Right renal cortex interstitium (tissue), 3 donors: Measurements from ENCODE around the gene COPG1. TPM values are rescaled to one million over a fixed set of nuclear protein-coding genes. Genes with fewer than 3 reads are reported as not detected.

Source experiments
- DNase-seq, 3 donors: peaks; one replicate each; pipeline ENCODE4 v3.0.0-alpha.2; 2013; ENCODE audit warnings: low read depth in 3 of 3, low spot score in 2 of 3
- polyA plus RNA-seq, 3 donors: library from polyadenylated mRNA; unstranded; fragments of 120-200 nt; gene quantifications; one replicate each; pipeline ENCODE4 v1.2.1, GENCODE V29; 2013; ENCODE audit not compliant: insufficient read length in 3 of 3

COPG1 gene
- polyA plus RNA-seq, 3 donors, result 166 to 167 (median 166) TPM

DNA sequence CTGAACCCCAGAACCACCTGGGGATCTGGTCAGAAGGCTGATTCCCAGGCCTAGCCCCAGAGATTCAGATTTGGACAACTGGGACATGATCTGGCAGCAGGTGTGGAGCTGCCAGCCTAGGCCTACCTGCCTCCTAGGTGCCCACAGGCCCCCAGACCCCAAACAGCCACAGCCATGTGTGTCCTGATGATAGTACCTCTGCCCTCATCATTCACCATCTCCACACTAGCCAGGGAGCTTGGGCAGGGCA, 63.9 kb downstream of the COPG1 start:
- no peak for DNase-seq

DNA sequence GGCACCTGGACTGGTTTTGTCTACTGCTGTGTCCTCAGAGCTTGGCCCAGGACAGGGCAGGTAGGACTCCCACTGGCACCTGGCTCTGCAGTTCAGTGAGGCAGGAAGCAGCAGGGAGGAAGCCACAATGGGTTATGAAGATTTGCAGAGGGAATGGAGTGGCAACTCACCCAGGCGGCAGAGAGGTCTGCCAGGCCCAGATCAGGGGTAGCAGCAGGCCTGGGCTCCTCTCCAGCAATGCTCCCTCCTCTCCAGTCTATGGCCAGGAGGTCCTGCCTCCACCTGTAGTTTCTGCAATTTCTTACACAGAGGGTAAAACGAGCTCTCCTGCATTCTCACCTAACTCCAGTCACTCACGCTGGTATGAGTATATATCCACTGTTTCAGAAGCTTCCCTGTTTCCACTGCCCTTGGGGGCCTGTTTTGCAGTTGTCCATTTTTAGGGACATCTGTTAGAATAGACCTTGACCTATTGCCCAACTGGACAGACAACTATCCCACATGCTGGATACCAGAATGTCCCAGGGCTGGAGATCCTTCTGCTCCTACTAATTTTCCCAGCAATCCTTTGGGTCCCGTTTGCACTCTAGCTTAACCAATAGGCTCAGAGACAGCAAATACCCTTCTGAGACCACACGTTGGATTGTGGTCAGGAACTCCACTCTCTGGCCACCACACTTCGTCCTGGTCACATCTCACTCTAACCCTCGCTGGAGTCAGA, 64.4 kb downstream of the COPG1 start:
- no peak for DNase-seq

DNA sequence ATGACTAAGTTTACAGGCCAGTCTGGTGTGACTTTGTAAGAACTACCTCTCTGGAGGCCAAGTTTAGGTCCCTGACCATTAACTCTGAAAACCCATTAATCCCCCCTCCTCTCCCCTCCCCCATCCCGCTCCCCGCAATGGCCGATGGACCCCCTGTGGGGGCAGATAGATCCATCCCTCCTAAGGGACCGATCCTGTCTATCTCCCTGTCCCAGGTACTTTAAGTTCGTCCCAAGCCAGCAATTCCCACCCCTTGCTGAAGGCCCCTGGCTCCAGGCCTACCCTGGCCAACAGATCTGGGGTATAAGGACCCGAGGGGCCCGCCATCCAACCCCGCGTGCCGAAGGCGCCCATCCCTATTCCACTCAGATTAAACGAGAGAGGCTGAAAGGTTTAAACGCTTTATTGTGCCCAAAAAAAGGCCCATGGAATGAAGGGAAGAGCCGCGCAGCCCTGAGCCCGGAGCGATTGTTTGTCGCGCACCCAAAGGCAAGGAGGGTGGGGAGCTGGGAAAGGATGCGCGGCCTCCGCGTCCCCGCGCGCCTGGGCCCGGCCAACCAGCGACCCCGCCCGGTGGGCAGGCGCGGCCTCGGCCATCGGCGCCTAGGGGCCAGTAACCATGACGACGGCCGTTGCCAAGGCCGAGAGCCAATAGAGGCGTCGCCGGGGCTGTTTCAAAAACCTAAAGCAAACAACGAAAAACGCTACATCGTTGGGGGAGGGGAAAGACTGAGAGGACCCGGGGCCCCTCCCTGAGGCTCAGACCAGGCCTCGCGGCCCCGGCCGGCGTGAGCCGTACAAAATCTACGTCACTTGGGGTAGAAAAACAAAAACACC, 65.2 kb downstream of the COPG1 start:
- DNase-seq, result peak; percentile 76 to 82 (median 78)

DNA sequence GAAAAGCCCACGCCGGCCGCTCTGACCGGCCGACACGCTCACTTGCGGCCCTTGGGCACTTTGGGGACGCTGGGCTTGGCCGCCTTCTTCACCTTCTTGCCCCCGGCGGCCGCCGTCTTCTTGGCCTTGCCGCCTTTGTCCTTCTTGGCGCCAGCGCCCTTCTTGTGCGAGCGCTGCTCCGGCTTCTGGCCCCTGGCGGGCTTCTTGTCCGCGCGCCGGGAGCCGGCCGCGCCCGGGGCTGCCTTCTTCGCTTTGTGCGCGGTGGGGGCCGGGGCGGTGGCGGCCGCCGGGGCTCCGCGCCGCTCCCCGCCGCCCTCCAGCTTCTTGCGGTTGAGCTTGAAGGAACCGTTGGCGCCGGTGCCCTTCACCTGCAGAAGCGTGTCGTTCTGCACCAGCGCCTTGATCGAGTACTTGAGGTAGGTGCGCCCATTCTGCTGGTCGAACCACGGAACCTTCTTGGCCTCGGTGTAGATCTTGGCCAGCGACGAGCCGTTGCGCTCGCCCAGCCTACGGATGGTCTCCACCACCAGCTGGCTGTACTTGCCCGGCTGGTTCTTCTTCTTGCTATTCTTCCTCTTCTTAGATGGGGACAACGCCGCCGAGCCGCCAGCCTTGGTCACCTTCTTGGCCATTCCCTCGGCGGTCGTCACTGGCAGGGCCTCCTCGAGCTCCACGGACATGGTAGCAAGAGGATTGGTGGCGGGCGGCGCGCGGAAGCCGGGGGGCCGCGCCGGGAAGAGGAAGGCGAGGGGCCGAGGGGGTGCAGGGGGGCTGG, 66.0 kb downstream of the COPG1 start:
- DNase-seq, result no peak

DNA sequence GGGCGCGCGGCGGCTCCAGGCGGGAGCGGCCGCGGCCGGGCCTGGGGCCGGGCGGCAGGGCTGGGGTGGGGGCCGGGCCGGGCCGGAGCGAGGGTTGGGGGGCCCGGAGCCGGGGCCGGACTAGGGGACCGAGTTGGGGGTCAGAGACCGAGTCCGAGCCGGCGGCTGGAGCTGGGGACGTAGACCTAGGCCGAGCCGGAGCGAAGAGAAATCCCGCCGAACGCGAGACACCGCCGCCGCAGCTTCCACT, 66.5 kb downstream of the COPG1 start:
- no peak for DNase-seq

DNA sequence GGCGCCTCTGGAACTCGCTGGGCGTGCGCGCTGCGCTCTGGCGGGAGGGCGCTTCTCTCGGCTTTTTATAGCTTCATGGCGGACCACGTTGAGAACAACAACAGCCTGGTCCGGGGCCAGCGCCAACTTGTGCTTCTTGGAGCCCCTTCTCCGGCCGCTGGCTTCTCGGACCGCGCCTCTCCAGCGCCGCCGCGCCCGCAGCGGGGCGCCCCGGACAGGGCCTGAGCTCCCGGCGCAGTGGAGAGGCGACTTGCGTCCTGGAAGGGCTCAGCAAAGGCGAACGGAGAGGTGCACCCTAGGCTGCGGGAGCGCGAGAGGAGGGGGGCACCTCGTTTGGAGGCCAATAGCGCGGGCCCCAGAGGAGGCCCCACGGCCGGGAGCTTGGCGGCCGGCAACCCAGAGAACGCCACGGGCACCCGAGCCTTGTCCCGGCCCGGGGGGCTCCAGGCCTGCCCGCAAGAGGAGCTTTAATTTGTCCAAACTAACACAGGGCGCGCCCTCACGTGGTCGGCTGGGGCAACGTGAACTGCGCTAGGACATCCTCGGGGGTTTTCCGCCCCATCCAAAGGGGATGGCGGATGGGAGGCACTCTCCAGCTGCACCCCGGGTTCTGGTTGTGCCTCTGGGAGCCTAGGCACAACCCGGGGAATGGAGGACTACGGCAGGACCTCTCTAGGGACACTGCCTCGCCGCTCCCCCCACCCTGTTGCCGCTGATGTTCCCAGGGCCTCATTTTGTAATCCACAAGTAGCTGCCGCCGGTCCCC, 67.0 kb downstream of the COPG1 start:
- DNase-seq, result peak in 2 of 3 donors; percentile 57 to 85

DNA sequence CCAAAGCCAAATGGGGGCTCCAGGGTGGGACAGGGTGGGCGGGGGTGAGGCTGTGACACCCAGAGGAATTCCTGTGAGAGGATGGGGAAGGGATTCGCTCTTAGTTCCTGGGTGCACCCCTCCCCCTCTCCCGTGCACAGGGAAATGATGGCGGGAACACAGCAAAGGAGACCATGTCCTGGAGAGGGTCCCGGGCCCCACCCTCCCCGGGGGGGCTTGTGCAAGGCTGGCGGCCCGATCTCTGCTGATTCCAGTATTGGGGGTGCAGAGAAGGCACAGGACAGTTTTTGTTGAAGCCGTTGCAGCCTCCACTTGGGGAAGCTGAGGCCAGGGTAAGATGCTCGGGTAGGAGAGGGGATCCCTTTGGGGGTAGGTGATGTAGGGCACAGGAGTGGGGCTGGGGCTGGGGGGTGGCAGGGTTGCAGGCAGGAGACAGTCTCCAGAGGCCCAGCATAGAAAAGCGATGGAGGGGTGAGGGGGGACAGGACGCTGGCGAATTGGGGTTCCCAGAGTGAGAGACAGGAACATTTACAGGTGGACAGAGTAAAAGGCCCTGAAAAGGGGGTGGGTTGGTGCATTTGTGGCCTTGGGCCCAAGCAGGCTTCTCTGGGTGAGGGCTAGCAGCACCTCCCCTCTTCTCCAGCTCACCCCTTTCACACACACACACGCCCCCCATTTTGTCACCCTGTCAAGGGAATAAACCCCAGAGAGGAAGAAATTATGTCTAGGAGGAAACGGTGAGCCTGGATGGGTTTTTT, 67.8 kb downstream of the COPG1 start:
- no peak for DNase-seq

DNA sequence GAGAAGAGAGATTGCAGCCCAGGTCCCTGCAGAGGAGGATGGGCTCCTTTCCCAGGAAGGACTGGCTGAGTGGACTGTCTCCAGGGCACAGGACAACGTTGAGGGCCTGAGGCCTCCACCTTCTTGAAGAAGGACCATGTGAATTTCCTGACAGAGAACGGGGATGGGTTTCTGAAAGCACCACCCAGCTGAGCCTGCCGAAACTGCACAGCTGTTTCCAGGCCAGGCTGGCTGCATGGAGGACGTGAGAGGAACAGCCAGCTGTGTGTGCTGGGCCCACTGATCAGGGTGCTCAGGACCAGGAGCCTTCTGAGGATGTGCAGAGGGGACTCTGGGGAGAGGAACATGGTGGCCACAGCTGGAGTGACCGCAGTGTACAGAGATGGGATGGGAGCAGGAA, 68.4 kb downstream of the COPG1 start:
- DNase-seq, result no peak

DNA sequence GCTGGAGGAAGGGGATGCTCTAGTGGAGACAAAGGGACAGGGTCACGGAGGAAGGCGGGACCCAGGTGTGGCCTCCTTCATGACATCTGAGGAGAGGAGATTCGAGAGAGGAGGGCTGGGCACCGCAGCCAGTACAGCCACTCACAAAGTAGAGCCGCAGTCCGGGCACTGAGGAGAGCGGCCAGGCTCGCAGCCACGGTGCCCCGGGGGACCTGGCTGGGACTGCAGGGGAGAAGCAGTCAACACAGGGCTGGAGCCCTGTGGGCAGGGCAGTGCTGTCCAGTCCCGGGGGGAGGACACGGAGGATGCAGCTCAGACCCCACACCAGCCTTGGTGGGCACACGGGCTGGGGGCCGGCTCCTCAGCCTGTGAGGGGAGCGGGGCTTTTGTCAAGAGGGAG, 69.5 kb downstream of the COPG1 start:
- no peak for DNase-seq

DNA sequence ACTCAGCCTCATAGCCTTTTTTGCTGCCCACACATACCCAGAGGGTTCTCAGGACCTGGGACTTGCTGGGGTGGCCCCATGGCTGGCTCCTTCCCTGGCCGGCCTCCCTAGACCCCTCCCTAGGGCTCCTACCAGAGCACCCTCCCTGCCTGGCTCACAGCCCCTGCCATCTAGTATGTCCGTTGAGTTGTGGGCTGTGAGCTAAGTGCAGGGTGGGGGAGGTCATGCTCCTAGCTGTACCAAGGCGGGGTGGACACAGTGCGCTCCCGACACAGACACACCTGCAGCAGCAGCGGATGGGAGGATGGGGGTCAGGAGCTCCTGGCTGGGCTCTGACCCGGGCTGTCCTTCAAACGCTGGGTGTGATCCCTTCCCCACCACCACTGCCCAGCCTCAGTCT, 70.9 kb downstream of the COPG1 start:
- DNase-seq, result no peak

DNA sequence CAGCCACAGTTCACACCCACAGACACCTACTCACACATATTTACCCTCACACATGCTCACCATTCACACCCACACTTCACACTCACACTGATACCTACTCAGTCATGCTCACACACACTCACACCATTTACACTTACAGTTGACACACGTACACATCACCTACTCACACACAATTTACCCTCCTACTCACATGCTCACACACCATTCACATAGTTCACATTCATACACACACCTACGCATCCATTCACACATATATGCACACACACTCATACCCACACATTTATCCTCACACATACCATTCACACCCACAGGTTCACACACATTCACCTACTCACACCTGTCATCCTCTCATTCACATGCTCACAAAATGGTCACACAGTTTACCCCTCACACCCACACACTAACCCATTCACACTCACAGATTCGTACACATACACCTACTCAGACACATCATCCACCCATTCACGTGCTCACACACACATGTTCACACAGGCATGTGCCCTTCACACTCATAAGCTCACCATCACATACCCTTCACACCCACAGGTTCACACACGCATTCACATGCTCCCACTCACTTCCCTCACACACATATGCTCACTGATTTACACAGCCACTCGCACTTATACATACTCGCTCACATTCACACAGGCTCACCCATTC, 71.5 kb downstream of the COPG1 start:
- DNase-seq, result no peak

DNA sequence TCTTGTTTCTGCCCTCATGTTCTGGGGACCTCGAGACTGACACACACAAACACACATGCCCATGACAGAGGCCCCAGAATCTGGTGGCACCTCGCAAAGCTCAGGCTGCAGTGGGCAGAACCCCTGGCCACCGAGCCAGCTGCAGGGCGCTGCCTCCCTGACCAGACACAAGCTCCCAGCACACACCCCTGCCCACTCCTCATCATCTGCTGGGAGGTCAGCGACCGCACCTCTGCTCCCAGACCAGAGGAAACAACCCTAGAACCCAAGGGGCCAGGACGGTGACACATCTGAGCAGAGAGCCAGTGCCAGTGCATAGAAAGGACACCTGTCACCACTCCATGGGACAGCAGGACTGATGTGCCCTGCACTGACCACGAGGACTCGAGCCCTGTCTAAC, 72.5 kb downstream of the COPG1 start:
- DNase-seq, result no peak

DNA sequence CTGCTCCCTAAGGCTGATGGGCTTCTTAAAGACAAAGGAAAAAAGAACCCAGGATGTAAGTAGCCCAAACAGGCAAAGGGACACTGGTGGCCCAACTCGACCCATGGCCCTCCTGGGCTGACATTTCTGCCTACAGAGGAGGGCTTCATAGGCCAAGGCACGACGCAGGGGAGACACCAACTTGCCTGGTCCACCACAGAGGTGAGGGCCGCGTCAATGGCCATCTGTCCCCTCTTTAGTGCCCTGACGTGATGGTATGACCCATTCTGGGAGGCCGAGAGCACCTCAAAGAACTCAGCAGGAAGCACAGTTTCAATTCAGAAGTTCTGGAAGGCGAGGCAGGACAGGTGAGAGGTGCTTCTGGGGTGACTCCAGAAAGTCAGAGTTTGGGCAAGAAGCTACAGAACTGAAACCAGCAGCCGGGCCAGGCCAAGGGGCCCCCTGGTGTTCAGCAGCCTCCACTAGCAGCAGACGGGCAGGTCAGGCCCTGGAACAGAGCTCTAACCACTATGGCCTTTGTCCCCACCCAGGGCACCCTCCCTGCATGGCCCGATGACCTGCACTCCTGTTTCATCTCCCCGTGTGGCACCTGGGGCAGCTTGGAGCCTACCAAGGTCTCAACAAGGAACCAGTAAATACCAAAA, 74.4 kb downstream of the COPG1 start:
- DNase-seq, result no peak

DNA sequence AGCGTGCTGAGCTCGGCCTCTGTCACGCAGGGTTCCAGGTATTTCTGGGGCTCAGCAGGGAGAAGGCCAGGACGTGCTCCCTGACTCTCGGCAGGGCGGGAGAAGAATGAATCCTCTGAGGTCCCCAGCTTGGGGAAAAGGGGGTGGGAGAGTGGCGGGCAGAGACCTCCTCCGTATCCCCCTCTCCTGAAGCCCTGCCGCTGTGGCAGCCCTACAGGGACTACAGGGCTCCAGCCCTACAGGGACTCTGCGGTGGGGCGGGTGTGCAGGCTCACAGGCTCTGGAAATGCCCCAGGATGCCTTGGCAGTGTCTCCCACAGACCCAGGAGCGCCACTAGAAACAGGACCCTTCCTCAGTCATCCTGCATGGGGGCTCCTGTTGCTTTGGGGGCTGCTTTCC, 75.4 kb downstream of the COPG1 start:
- no peak for DNase-seq

DNA sequence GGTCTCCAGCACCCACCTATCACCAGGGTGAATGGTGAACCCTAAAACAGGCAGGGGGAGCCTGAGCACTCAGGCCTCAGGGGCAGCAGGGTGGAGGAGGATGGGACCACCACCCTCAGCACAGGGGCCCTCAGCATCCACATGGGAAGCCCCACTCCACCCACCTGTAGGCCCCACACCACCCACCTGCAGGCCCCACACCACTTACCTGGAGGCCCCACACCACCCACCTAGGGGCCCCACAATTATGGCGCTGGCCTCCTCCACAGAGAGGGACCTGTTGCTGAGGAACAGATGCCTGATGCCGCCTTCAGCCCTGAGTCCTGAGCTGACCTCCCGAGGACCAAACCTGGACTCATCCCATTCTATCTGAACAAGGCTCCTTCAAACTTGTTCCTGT, 76.0 kb downstream of the COPG1 start:
- DNase-seq, result no peak

DNA sequence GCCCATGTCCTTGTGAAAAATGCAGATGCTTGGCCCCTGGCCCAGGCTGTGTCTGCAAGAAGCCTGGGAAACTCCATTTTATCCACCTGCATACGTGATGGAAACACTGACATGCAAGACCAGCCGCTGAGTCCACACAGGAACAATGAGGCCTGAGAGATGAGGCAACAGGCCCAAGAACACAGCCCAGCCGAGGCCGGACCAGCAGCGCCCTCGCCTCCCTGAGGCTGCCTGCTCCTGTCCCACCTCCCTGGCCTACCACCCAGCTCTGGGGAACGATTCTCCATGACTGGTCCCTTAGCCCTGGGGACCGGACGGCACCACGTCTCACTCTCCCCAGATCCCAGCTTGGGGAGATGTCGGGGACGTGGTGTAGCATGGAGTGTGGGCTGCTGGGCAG, 76.7 kb downstream of the COPG1 start:
- DNase-seq, result no peak

DNA sequence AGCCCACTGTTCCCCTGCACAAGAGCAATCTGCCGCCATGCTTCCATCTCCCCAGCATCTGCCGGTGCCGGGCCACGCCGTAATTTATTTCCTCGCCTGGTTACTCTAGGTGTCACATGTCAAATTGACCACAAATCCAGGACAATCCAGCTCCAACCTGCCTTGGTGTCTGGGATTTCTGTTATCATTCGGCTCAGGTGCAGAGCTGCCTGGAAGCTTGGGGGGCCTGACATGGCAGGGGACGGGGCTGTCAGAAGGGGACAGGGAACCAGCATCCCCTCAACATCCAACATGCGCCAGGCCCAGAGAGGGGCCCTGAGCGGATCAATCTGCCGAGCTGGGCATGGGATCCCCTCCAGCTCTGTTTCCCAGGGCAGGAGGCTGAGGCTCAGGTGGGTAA, 77.2 kb downstream of the COPG1 start:
- DNase-seq, result no peak
